ENCODE measurements around the gene CCPG1.

Gene CCPG1

DNA sequence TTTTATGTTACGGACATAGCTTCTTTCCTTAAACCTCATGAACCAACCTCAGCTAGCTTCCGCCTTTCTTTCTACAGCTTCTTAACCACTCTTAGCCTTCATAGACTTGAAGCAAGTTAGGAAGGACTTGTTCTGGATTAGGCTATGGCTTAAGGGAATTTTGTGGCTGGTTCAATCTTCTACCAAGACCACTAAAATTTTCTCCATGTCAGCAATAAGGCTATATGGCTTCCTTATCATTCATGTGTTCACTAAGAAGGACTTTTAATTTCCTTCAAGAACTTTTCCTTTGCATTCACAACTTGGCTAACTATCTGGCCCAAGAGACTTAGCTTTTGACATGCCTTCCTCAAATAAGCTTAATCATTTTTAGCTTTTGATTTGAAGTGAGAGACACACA lies 24.5 kb downstream of the CCPG1 start:
- DNase-seq = no peak

DNA sequence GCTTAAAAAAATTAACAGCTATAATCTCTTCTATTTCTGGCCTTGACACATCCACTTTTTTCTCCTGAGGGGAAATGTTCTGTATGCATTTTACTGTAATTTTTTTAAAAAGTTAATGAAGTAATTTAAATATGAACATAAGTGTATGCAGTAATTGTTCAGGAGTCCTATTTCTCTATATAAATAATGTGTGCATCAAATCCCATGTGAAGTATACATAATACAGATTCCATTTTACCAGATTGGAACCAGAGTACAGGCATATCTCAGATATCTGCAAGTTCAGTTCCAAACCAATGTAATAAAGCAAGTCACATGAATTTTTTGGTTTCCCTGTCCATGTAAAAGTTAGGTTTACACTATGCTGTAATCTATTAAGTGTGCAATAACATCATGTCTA lies 26.6 kb downstream of the CCPG1 start:
- no peak for DNase-seq

DNA sequence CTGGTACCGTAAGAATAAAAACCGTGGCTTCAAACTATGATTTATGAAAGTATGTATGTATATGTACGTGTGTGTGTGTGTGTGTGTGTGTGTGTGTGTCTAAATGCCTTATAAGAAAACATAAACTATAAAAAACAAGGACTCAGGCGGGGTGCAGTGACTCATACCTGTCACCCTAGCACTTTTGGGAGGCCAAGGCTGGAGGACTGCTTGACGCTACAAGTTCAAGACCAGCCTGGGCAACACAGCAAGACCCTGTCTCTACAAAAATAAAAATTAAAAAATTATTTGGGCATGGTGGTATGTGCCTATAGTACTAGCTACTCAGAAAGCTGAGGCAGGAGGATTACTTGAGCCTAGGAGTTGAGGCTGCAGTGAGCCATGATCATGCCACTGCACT lies 29.1 kb downstream of the CCPG1 start:
- DNase-seq = no peak

DNA sequence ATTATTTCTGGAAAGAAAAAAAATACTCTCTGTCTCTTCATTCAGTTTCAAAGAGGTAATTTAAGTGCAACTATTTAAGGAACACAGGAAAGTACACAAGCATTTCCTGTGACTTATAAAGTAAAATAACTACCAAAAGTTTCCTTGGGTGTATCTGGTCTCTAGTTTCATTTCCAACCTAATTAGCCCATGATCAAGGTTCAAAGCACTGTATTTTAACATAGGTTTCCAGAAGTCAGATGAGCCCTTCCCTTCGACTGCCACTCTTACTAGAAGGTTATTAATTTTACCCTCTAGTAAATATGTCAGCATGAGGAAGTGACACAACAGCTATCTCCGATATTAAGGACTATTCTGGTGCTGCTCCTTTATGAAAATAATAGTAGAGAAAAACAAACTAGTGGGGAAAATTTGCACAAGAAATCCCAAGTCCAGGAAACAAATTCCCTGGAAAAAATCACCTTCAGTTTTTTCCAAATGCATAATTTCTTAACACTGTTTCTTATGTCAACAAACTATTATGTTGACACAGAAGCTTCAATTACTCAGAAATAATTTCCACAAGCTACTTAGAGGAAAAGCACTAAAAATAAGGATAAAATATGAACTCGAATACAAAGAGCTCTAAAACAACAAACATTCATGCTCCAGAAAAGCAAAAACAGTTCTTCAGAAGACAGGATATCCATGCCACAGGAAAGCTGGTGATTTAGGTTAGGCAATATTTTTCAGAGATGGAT lies 35.3 kb downstream of the CCPG1 start:
- no peak for DNase-seq

DNA sequence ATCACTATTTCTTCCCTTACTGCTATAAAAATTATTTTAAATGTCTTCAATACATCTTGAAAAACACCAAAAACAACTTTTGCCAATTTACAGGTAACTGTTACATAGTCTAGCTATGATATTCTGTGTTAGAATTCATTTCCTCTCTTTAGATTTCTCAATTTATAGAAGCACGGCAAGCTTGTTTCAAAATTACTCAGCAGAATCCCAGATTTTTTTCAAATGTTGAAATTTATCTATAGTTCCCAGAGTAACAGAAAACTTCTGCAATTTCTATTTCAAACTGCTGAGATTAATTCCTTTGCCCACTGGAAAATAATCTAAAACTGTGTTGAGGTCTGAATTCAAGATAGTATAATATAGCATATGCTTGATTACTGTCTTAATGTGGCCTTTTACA lies 41.2 kb downstream of the CCPG1 start:
- peak; percentile 9 for DNase-seq

DNA sequence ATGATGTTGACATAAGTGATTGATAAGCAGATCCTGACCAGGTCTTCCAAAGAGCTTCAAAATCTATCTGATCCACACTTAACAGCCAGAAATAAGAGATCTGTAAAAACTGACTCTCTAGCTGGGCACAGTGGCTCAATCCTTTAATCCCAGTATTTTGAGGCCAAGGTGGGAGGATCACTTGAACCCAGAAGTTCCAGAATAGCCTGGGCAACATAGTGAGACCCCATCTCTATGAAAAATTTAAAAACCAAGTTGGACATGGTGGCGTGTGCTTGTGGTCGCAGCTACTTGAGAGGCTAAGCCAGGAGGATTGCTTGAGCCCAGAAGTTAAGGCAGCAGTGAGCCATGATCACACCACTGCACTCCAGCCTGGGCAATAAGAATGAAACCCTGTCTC lies 45.5 kb downstream of the CCPG1 start:
- DNase-seq = no peak

DNA sequence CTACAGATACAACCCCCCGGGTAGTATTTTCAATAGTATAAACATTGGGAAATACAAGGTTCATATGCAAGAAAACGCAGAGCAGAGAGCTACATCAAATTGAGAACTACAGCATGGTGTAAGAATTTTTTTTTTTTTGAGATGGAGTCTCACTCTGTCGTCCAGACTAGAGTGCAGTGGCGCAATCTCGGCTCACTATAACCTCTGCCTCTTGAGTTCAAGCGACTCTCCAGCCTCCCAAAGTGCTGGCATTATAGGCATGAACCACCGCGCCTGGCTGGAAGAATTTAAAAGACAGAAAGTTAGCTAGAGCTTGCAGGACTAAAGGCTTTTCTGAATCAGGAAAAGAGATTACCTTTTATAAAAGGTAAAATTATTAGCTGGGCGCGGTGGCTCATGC lies 47.1 kb downstream of the CCPG1 start:
- DNase-seq = no peak

DNA sequence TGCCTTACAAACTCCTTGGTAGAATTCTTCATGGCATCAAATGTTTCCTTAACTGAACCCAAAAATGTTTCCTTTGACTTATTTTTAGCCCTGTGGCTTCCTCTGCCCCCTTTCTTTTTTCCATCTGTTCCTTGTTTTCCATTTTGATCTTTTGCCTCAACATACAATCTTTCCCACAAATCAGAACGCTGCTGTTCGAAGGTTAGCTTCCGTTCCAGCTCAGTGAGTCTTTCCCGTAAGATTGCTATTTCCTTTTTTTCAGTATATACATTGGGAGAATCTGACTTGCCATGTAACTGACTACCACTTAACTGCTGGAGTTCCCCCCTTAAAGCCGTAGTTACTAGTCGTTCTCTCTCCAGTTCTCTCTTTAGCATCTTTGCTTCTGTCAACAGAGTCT lies 47.9 kb downstream of the CCPG1 start:
- DNase-seq = no peak

DNA sequence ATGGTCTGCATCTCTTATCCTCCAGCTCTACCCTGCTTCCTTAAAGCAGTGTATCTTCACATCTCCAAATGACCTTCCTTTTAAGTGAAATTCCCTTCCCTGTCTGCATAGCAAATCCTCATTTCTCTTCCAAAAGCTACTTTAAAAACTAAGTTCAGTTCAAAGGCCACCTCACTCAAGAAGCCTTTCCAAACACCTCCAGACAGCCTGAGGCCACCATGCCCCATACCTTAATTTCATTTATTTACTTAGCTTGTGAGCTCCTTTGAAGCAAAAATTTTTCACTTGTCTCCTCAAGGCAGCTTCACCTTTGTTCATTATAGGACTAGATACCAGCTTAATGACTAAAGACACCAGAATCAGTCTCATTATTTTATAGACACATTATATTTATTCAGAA lies 49.7 kb downstream of the CCPG1 start:
- no peak for DNase-seq

DNA sequence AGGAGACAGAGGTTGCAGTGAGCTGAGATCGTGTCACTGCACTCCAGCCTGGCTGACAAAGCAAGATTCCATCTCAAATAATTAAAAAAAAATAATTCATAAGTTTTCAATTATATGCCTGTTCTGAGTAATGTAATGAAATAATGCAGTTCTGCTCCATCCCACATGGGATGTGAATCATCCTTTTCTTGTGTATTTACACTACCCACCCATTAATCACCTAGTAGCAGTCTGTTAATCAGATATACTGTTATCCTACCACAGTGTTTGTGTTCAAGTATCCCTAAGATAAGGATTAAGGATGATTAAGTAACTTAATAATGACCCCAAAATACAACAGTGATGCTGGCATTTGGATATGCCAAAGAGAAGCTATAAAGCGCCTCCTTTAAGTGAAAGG lies 50.4 kb downstream of the CCPG1 start:
- no peak for DNase-seq

DNA sequence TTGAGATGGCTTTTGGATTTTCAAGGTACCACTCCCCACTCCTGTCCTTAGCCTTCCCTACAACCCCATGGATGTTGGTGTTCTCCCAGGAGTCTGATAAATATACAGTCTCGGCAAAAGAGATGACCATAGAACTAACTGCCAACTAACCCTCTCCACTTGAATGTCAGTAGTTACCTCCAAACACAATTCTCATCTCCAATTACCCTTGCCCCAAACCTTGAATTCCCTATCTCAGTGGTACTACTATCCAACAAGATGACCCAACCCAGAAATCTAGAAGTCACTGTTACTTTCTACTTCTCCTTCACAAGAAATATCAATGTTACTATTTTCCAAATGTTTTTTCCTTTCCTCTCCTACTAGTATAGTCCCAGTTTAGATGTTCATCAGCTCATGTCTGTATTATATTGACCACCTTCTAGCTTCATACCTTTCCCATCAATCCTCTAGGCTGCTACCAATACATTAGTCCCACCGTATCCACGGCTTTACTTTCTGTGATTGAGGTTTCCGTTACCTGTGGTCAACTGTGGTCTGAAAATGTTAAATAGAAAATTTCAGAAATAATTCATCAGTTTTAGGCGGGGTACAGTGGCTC lies 51.1 kb downstream of the CCPG1 start:
- DNase-seq = no peak

DNA sequence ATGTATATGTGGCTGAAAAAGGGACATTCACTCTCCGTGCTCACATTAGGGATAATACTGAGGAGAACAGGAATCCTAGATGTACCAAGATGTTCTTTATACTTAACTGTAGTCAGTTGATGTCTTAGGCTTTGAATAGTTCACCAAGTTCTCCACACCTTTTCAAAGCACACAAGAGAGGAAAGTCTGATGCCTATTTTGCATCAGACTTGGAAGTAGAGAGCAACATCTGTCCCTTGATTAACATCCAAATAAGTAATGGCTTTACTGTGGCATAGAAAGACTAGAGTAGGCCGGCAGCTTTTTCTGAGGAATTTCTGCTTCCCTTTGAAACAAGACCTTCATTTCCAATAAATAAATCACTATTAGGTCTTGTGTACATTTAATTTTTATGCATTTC lies 55.1 kb downstream of the CCPG1 start:
- no peak for DNase-seq

DNA sequence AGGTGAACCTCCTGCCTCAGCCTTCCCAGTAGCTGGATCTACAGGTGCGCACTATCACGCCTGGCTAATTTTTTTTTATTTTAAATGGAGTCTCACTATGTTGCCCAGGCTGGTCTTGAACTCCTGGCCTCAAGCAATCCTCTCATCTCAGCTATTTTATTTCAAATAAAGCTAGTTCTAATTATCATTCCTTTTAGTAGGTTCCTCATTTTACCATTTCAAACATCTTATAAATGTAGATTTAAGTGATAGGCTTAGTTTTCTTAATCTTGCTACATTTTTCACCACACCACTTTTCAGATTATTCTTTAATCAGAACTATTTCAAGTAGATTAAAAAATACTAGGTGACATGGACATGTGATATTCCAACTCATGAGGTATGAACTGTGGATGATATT lies 58.9 kb downstream of the CCPG1 start:
- DNase-seq = no peak

DNA sequence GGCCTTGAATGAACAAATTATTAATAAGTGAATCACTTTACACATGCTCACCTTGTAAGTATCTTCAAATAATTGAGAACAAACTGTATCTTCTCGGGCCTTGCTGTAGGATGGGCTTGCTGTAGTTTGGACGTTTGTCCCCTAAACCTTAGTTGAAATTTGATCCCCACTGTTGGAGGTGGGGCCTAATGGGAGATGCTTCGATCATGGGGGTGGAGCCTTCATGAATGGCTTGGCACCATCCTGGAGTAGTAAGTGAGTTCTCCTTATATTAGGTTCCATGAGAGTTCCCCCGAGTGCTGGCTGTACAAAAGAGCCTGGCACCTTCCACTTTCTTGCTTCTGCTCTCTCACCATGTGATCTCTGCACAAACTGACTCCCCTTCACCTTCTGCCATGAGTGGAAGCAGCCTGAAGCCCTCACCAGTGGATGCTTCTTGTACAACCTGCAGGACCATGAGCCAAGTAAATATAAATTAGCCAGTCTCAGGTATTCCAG lies 59.8 kb downstream of the CCPG1 start:
- no peak for DNase-seq

DNA sequence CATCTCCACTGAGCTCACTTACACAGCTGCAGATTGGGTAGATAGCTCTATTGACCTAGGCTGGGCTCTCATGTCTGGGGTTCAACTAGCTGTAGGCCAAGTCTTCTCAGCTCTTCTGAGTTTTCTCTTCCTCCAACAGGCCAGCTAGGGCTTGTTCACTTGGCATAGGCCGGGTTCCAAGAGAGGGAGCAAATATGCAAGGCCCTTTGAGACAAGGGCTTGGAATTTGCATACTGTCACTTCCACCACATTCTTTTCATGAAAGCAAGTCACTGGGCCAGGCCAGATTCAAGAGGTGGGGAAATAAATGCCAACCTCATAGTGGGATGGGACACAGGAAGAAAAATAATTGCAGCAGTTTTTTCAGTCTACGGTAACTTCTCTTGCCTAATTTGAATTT lies 64.0 kb downstream of the CCPG1 start:
- DNase-seq = no peak

DNA sequence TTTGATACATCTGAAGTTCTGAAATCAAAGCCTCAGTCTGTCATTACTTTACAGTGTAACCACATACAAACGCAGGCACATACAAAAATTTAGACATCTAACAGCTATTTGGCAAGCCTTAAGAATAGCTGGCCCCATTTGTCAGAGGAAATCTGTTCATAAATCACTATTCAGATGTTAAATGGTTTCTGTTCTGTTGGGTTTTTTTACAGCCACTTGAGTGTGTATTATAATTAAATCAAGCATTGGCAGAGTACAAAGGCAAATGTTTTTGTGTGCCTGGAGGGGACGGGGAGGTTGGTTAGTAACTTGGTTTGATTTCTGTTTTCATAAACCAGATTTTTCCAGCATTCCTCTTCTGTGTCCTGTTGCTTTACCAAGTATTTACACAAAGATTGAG lies 65.0 kb downstream of the CCPG1 start:
- DNase-seq = no peak

DNA sequence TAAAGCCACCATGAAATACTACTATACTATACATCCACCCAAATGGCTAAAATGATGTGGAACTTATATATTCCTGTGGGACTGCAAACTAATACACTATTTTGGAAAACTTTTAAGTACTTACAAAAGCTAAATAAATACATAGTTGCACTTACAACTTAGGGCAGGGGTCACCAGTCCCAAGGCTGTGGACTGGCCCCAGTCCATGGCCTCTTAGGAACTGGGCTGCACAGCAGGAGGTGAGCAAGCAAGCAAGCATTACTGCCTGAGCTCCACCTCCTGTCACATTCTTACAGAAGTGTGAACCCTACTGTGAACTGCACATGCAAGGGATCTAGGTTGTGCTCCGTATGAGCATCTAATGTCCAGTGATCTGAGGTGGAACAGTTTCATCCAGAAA lies 71.0 kb downstream of the CCPG1 start:
- DNase-seq = no peak

DNA sequence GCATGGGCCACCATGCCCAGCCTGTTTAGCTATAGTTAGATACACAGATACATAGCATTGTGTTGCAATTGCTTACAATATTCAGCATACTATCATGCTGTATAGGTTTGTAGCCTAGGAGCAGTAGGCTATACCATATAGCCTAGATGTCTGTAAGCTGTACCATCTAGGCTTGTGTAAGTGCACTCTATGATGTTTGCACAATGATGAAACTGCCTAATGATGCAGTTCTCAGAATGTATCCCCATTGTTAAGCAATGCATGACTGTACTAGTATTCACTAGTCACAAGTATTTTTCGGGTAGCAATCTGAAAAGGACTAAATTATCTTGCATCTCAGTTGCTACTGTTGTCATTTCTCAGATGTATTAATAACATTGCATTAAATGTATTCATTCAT lies 73.2 kb downstream of the CCPG1 start:
- DNase-seq = no peak

DNA sequence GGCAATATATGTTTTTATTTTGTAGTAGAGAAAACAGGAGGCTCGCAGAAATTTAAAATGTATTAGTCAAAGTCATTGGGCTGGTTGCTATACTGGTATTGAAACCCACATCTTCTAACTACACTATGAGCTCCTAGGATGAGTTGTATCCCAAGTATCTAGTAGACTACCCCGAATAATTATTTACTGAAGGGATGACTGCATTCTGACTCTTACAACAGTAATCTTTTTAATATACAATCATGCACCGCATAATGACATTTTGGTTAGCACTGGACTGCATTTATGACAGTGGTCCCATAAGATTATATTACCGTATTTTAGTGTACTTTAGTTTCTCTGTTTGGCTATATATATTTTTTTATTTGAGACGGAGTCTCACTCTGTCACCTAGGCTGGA lies 73.8 kb downstream of the CCPG1 start:
- DNase-seq = no peak

DNA sequence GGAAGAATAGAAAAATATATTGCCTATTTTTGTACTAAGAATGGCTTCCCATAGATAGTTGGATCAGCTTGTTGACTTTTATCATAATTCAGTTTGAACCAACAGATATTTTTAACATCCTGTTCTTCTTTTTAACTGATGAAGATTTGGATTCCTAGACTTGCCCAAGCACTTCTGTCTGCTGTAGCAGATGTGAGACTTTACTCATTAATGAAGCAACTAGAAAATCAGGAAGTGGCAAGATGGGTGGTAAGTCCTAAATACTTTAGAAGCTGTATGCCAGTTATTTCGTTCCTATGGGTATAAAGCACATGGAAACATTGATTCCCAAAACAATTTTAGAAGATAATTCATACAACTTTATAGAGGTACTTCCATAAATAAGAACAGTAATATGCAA lies 80.8 kb downstream of the CCPG1 start:
- peak; percentile 13 for DNase-seq

DNA sequence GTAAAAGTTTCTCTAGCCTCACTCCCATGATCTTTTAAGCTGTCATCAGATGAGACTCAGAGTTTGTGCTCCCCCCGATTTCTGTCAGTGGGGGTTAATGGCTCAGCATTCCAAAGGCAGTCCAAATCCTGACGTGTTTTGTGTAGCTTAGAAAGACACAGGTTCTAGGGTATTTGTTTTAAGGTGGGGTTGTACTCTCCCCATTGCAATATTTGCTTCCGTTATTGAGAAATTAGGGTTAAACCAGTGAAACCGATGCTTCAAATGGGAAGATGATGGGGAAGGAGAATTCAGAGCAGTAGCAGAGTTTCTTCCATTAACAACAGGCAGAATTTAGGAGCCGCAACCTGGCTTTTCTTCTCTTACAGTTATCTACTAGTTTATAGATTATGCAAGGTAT lies 85.7 kb downstream of the CCPG1 start:
- DNase-seq = no peak

DNA sequence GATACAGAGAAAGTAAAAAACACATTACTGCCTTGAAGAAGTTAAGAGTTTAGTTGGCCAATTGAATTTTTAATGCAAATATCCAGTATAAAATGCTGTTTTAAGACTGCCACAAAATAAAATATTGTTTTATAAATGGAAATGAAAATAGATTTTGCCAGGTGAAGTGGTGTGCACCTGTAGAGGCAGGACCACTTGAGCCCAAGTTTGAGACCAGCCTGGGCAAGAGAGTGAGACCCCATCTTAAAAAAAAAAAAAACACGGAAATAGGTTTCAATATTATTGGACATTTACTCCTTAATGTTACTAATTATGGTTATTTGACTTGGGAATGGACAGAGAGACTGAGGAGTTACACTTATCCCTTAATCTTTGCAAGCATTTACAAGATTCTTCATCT lies 87.2 kb downstream of the CCPG1 start:
- no peak for DNase-seq

DNA sequence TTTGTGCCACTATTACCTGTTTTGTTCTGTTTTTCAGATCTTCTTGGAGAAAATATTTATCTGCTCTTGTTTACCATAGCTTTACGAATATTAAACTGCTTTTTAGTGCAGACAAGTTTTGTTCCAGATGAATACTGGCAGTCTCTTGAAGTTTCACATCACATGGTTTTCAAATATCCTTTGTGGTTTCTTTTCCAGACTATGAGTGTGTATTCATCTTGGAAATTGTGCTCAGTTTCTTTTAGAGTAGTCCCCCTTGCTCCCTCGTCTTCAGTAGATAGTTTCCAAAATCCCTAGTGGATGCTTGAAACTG lies 88.0 kb downstream of the CCPG1 start:
- no peak for DNase-seq

DNA sequence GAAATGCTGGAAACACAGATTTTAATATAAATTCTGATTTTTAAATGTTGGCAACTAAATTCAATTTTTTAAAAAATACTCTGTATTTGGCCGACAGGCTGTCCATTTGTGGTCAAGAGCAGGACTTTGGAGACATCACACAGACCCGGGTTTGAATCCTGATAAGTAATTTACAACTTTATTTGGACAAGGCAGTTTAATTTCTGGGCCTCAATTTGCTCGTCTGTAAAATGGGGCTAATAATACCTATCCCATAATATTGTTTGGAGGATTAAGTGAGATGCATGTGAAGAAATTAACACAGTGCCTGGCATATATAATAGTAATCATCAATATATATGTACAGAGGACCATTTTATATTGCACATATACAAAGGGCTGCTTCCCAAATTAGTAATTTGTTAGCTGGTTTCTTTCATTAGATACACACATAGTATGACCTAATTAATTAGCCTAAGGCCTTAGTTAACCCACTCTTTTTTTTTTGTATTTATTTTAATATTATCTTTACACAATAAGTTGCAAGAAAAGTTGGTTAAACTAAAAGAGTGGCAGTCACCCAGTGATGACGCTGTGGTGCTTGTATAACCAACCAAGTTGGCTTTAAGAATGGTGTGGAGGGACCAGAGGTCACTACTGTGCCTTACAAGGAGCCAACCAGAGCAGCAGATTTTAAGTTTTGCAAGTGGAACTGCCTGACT lies 88.5 kb downstream of the CCPG1 start:
- DNase-seq = peak; percentile 82

Data from OCI-M1 (cell line).